Right lobe of liver (tissue), 5 donors: ENCODE data around the gene PRMT2. TPM values are rescaled to one million over a fixed set of nuclear protein-coding genes. Genes with fewer than 3 reads are reported as not detected.

Experiments
- total RNA-seq, 6 experiments: library from RNA; depleted of rRNA in 2 of 6; stranded (reverse); fragments of >200 nt in 2 of 6; fragmentation: NEBNext Ultra II Directional in 3 of 6; extraction: Animal tissue kit (Norgen Biotek cat#: 25700) in 3 of 6; gene quantifications; one replicate each; pipeline versions ENCODE4 v1.1.0 to v1.2.4, GENCODE V29; 2016 to 2023
- donor health status: DM: no; HTN: no; CAD: no.
- donor health status: DM: no; HTN: no; CAD: no.
- donor health status: DM: no; HTN: yes; CAD: no.
- donor health status: DM: no; HTN: yes; CAD: no.

The PRMT2 gene
- total RNA-seq, 6 experiments from 2014 or later: 12.4 to 28.0 (median 19.6) TPM

Other genes starting within 250 kb of the PRMT2 start
- gene DIP2A, start 176.8 kb upstream of the PRMT2 start, total RNA-seq: 10 to 100 TPM; 12.3 to 14.4 (median 13.1) TPM
- under 1 TPM in 3 of 6 experiments, not detected in 3; 0.49 to 0.78 (median 0.62) TPM for gene S100B, start 30.6 kb upstream of the PRMT2 start, total RNA-seq